Type B pancreatic cell (in vitro differentiated cells): Measurements from ENCODE around the gene RSPO4. TPM values are rescaled to one million over a fixed set of nuclear protein-coding genes. Genes with fewer than 3 reads are reported as not detected.

ENCODE experiments used
- DNase-seq: peaks from one replicate; pipeline ENCODE4 v3.0.0; 2021; ENCODE audit warnings: mixed read lengths; ENCODE audit not compliant: unreplicated experiment; ENCODE audit errors: extremely low spot score
- H3K27ac Mint-ChIP-seq: 2 replicates; pipeline ENCODE4 v1.8.0; 2021; ENCODE audit warnings: mild to moderate bottlenecking, mixed read lengths
- H3K27me3 Mint-ChIP-seq: 2 replicates; pipeline ENCODE4 v1.8.0; 2021; ENCODE audit warnings: mixed read lengths
- H3K36me3 Mint-ChIP-seq: 2 replicates; pipeline ENCODE4 v1.8.0; 2021; ENCODE audit warnings: mixed read lengths
- H3K4me1 Mint-ChIP-seq: one replicate; pipeline ENCODE4 v1.8.0; 2021; ENCODE audit warnings: mixed read lengths; ENCODE audit not compliant: unreplicated experiment
- H3K4me3 Mint-ChIP-seq: 2 replicates; pipeline ENCODE4 v1.8.0; 2021; ENCODE audit warnings: mild to moderate bottlenecking, mixed read lengths
- H3K9me3 Mint-ChIP-seq: 2 replicates; pipeline ENCODE4 v1.8.0; 2021; ENCODE audit warnings: mixed read lengths
- total RNA-seq: library from RNA; stranded (reverse); gene quantifications from 2 replicates; pipeline ENCODE4 v1.2.1, GENCODE V29; 2021; ENCODE audit warnings: low replicate concordance
- TF ChIP-seq, protein P1 (sequence below): fragments of 200-600 bp; sonication (generic); conservative IDR thresholded peaks from 2 replicates; pipeline ENCODE4 v1.5.0; 2021; ENCODE audit warnings: antibody characterized with exemption, mild to moderate bottlenecking

RSPO4 gene
- total RNA-seq, 1 donor from 2014 or later, result 2.4 TPM

- Mint-ChIP-seq H3K4me1 (peaks cover 10% of the 10 kb centered on the region), H3K9me3 (no peaks in the 10 kb centered on the region), H3K27me3 (peaks cover 27% of the 10 kb centered on the region), H3K4me3 (no peak overlapping the region), H3K36me3 (no peaks in the 10 kb centered on the region), H3K27ac (no peak overlapping the region)
- TF ChIP-seq, protein P1, sequence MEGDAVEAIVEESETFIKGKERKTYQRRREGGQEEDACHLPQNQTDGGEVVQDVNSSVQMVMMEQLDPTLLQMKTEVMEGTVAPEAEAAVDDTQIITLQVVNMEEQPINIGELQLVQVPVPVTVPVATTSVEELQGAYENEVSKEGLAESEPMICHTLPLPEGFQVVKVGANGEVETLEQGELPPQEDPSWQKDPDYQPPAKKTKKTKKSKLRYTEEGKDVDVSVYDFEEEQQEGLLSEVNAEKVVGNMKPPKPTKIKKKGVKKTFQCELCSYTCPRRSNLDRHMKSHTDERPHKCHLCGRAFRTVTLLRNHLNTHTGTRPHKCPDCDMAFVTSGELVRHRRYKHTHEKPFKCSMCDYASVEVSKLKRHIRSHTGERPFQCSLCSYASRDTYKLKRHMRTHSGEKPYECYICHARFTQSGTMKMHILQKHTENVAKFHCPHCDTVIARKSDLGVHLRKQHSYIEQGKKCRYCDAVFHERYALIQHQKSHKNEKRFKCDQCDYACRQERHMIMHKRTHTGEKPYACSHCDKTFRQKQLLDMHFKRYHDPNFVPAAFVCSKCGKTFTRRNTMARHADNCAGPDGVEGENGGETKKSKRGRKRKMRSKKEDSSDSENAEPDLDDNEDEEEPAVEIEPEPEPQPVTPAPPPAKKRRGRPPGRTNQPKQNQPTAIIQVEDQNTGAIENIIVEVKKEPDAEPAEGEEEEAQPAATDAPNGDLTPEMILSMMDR, result no peak
- no peak for DNase-seq
Measured at GRCh38 chr20:911882-912600, 90.1 kb downstream of the RSPO4 start.

DNA sequence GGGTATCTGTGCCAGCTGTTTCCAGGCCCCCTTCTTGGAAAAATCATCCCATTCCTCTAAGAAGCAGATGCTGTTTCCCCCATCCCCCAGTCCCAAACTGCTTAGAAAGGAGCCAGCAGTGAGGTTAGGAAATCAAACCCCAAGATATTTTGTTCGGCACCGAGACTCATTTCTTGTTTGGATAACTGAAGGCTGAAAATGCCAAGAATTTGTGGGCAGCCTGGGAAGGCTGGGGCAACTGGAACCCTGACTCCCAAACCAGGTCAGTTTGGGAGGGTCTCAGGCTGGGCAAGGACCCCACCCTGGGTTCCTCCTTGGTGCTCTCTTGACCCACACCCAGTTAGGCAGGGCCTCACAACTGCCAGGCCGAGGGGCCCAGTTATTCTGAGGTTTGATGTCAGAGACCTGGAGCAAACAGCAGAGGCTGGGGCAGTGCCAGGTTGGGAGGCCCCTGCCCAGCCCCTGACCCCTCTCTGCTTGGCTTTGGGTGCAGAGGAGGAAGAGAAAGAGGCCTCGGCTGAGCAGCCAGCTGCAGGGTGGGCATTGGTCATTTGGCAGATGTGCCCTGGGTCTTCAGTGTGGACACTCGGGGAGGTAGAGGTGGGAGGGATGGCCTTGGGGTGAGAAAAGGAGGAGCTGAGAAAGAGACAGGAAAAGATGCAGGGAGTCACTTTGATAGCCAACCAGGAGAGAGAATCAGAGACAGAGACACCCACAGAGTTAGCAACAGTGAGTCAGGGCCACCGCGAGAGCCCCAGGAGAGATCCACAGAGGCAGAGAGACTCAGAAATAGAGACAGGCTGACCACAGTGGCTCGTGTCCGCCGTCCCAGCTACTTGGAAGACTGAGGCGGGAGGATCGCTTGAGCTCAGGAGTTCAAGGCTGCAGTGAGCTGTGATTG lies 91.0 kb downstream of the RSPO4 start:
- TF ChIP-seq, protein P1, result no peak
- DNase-seq, result no peak
- Mint-ChIP-seq H3K4me1 (peaks cover 6% of the 10 kb centered on the region), H3K27me3 (peaks cover 23% of the 10 kb centered on the region), H3K27ac (no peak overlapping the region), H3K9me3 (no peaks in the 10 kb centered on the region), H3K36me3 (no peaks in the 10 kb centered on the region), H3K4me3 (no peak overlapping the region)

DNA sequence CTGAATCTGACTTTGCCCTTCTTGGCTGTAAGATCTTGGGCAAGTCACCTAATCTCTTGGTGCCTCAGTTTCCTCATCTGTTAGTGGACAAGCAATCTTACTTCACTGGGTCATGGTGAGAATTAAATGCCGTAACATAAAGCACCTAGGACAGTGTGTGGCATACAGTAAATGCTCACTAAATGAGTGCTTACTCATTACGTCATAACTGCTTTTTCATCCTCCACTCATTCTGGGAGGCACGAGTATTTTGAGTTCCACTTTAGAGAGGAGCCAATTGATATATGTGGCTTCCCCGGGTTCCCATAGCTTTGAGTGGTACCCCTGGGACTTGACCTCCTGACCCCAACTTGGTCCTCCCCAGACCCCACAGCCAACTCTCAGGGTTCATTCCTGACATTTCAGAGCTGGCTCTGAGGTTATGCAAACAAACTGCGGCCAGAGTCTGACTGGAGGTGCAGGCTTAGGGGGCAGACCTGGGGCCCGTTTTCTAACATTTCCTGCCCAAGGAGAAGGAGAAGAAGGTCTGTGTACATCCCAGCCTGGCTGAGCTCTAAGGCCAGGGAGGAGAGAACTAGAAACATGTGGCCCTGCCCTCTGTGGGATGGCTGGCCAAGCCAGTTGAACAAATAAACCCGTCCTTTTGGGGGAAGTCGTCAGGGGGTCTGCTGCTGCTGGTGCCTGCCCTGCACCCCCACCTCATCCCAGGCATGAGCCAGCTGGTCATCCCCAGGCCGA lies 91.8 kb downstream of the RSPO4 start:
- peaks cover 20% of the 10 kb centered on the region for H3K27me3 Mint-ChIP-seq
- no peaks in the 10 kb centered on the region for H3K9me3 Mint-ChIP-seq
- no peak overlapping the region for H3K27ac Mint-ChIP-seq
- TF ChIP-seq, protein P1, result no peak
- H3K36me3 Mint-ChIP-seq, result no peaks in the 10 kb centered on the region
- H3K4me1 Mint-ChIP-seq, result peaks cover 6% of the 10 kb centered on the region
- no peak overlapping the region for H3K4me3 Mint-ChIP-seq
- no peak for DNase-seq

DNA sequence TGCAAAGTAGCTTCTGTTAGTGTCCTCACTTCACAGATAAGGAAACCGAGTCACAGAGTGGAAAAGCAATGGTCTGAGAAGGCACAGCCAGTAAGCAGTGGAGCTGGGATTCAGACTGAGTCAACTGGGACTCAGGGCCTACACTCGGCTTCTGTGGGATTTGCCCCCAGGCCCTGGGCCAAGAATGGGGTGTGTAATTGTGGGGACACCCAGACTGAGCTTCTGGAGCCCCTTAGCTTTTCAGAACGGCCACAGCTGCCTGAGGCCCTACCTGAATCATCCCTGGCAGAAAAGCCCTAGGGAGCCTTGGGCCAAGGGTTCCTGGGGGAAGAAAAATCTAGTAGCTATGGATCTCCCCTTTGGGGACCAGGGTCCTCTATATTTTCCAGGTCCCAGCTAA lies 92.5 kb downstream of the RSPO4 start:
- H3K9me3 Mint-ChIP-seq, result no peaks in the 10 kb centered on the region
- TF ChIP-seq, protein P1, result no peak
- H3K4me3 Mint-ChIP-seq, result no peak overlapping the region

More for the DNA sequence above, 92.5 kb downstream of the RSPO4 start:
- peaks cover 16% of the 10 kb centered on the region for H3K27me3 Mint-ChIP-seq
- peaks cover 6% of the 10 kb centered on the region for H3K4me1 Mint-ChIP-seq
- no peaks in the 10 kb centered on the region for H3K36me3 Mint-ChIP-seq
- DNase-seq, result no peak
- H3K27ac Mint-ChIP-seq, result no peak overlapping the region

Other genes with a start within 250 kb of the RSPO4 start
- 1.3 and 2.1 TPM in 2 replicates for gene SLC52A3, start 233.8 kb downstream of the RSPO4 start, total RNA-seq
- 14.3 and 26.7 TPM in 2 replicates for gene FAM110A, start 168.6 kb downstream of the RSPO4 start, total RNA-seq
- gene ANGPT4, start 86.0 kb downstream of the RSPO4 start, total RNA-seq, result 0.07 TPM in 1 of 2 replicates, not detected in the other
- 142 and 150 TPM in 2 replicates for gene PSMF1, start 116.3 kb upstream of the RSPO4 start, total RNA-seq
- gene TMEM74B, start 182.7 kb upstream of the RSPO4 start, total RNA-seq, result 10.7 and 12.0 TPM in 2 replicates
- 0.24 and 0.33 TPM in 2 replicates for gene C20orf202, start 201.1 kb upstream of the RSPO4 start, total RNA-seq
- not detected in 2 replicates for gene RAD21L1, start 223.7 kb upstream of the RSPO4 start, total RNA-seq